ENCODE results near the gene LRRC8E.

LRRC8E gene

DNA sequence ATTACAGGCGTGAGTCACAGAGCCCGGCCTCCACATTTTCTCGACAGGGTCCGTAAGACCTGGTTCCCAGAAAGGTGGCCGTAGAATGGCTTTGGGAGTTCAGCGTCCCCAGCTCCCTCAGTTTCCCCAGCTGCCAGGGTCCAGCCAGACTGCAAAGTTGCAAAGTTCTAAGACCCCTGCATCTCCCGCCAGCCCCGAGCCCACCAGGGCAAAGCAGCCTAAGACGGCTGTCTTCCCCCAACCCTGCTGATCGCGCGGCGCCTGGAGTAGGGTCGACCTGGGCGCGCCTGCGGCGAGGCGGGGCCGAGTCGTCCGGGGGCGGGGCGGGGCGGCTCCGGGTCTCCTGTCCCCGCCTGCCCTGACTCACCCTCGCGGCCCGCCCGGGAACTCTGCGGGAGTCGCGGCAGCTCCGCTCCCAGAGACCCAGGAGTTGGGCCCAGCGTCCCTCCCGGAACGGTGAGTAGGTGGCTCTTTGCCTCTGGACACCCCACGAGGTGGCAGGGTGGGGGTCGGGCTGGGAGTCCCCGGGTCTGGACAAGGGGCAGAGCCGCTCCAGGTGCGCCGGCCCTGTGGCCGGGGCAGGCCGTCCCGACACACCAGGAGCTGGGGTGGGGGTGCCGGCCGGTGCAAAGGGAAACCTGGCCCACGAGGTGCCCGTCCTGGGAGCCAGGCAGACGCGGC is at the start of gene LRRC8E:
TSS of gene LRRC8E (plus strand) at position 366 of the 681 bp plus-strand sequence. CDS start 7,094 bp downstream, outside the sequence.
- no peak for DNase-seq (ENCODE audit: low read depth, low spot score)

- DNase-seq (ENCODE audit: low read depth, low spot score): no peak
These were observed 48.8 kb upstream of the LRRC8E start for GRCh38 chr19:7839476-7839875.

- DNase-seq (ENCODE audit: low read depth, low spot score): no peak
These were observed 47.7 kb upstream of the LRRC8E start for GRCh38 chr19:7840629-7841028.

DNA sequence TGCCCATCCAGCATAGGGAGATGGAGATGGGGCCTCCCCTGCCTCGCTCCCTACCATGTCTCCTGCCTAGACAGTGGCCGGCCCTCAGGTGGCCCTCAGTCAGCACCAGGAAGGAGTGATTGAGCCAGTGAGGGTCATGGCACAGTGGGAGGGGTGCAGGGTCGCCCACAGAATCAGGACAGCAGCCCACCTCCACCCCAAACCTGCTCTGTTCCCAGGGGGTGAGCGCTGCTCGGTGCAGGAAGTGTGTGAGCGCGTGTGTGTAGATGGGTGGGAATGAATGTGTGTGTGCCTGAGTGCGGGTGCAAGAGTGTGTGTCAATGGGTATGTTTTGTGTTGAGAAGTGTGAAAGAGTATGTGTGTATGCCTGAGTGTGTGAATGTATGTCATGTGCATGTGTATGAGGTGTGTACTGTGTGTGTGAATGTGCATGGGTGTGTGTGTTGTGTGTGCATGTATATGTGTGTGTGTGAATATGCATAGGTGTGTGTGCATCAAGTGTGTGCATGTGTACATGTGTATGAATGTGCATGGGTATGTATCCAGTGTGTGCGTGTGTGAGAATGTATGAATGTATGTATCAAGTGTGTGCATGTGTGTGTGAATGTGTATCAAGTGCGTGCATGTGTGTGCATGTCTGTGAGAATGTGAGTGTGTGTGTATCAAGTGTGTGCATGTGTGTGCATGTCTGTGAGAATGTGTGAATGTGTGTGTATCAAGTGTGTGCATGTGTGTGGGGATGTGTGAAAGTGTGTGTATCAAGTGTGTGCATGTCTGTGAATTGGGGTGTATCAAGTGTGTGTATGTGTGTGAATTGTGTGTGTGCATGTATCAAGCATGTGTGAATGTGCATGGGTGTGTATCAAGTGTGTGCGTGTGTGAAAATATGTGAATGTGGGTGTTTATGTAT is 46.3 kb upstream of the LRRC8E start:
- DNase-seq (ENCODE audit: low read depth, low spot score): no peak

DNA sequence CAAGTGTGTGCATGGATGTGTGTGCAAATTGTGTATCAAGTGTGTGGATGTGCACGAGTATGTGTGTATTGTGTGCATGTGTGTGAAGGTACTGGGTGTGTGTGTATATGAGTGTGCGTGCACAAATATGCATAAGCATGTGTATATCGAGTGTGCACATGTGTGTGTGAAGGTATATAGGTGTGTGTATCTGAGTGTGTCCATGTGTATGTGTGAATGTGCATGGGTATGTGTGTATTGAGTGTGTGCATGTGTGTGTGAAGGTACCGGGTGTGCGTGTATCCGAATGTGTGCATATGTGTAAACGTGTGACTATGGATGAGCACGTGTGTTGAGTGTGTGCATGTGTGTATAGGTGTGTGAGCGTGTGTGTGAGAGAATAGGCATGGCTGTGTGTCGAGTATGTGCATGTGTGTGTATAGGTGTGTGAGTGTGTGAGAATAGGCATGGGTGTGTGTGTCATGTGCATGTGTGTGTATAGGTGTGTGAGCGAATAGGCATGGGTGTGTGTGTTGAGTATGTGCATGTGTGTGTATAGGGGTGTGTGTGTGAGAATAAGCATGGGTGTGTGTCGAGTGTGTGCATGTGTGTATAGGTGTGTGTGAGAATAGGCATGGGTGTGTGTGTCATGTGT is 45.5 kb upstream of the LRRC8E start:
- no peak for DNase-seq (ENCODE audit: low read depth, low spot score)

- no peak for DNase-seq (ENCODE audit: low read depth, low spot score)
These were observed 44.8 kb upstream of the LRRC8E start for GRCh38 chr19:7843521-7843920.

DNA sequence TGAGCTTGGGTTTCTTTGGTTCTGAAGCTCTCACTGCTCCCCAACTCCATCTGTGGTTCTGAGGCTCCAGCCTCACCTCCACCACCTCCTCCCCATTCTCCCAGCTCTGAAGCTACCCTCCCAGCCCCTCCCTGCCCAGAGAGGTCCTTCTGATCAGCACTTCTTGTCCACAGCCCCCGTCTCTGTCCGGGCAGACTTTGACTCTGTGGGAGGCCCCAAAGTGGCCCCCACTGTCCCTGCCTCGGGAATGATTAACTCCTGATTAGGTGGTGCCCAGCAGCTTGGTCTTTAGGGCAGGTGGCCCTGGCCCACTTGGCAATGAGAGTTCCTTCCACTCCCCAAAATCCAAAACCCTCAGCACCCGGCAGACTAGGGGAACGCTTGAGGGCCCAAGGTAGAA is 43.9 kb upstream of the LRRC8E start:
- DNase-seq (ENCODE audit: low read depth, low spot score): no peak

DNA sequence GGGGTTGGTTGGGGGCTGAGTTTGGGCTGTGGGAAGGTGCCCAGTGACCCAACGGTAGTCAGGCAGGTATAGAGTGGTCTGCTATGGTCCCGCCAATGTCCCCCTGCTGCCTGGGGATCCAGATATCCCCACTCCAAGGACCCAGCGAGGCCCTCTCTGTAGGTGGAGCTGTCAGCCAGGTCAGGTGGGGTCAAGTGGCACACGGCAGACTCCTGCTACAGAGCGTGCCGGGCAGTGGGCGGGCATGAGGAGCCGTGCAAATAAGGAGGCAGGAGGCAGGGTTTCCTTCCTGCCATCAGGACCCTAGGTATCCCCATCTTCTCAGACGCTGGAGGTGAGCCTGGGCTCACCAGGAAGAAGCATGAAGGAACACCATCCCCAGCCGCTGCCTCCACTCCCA is 43.4 kb upstream of the LRRC8E start:
- DNase-seq (ENCODE audit: low read depth, low spot score): no peak

GRCh38 chr19:7845390-7846154 is 42.7 kb upstream of the LRRC8E start:
- no peak for DNase-seq (ENCODE audit: low read depth, low spot score)

- DNase-seq (ENCODE audit: low read depth, low spot score): no peak
These were observed 42.1 kb upstream of the LRRC8E start for GRCh38 chr19:7846155-7846646.

DNA sequence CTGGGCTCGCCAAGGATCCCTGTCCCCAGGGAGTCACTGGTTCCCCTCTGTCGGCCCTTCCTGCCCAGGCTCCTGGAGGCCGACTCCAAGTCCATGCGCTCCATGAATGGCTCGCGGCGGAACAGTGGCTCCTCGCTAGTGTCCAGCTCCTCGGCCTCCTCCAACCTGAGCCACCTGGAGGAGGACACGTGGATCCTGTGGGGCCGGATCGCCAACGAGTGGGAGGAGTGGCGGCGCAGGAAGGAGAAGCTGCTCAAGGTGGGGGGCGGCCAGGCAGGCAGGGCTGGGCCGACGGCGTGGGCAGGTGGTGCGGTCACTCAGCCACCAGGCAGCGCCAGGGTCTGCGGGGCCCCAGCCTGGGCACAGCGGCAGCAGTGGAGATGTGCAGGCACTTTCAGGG is 40.6 kb upstream of the LRRC8E start:
- DNase-seq (ENCODE audit: low read depth, low spot score): no peak

DNA sequence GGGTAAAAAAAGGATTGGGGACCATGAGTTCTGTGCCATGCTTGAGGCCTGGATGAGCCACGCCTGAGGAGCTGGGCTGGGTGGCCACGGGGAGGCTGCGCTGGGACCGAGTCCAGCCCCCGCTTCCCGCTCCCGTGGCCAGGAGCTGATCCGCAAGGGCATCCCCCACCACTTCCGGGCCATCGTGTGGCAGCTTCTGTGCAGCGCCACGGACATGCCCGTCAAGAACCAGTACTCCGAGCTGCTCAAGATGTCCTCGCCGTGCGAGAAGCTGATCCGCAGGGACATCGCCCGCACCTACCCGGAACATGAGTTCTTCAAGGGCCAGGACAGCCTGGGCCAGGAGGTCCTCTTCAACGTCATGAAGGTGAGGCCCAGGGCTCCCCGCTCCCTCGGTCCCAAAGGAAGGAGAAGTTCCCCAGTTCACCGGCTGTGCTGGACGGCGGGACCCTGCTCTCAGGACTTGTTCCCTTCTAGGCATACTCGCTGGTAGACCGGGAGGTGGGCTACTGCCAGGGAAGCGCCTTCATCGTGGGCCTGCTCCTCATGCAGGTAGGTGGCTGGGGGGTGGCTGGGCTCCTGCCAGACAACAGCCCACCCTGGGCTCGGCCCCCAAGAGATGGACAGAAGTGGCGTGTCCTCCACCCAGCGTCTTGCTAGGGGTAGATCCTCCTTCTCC is 39.4 kb upstream of the LRRC8E start:
- DNase-seq (ENCODE audit: low read depth, low spot score): no peak

- no peak for DNase-seq (ENCODE audit: low read depth, low spot score)
These were observed 38.7 kb upstream of the LRRC8E start for GRCh38 chr19:7849631-7849999.

- DNase-seq (ENCODE audit: low read depth, low spot score): no peak
These were observed 38.1 kb upstream of the LRRC8E start for GRCh38 chr19:7850000-7850813.

- no peak for DNase-seq (ENCODE audit: low read depth, low spot score)
These were observed 37.2 kb upstream of the LRRC8E start for GRCh38 chr19:7850945-7851622.

DNA sequence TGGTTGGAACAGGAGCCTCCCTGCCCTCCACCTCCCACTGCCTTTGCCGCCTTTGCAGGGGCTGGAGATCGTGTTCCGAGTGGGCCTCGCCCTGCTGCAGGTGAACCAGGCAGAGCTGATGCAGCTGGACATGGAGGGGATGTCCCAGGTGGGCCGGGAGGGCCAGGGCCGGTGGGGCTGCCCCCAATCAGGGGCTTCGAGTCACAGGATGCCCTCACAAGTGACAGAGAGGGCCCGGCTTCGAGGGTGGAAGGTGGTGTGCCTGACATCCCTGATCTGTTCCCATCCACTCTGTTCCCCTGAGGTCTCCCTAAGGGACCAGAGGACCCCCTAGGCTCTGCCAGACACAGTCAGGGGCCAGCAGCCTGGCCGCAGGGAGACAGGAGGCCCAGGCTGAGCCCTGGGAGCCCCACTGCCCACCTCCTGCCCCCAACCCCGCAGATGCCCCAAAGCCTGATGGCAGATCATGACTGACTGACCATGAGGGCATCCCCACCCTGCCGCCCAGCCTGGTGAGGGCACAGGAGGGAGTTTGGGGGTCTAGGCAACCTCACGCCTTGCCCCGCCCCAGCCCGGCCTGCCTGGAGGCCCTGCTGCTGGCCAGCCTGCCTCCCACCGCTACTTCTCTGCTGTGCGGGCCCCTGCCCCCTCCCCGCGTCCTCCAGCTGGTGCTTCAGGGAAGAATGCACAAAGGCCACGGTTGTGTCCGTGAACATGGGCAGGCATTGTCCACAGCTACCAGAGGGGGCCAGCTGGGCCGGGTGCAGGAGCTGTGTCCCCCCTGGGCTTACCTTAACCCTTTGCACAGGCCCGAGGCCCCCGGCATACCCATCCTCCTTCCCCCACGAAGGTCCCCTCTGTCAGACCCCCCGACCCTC is 36.4 kb upstream of the LRRC8E start:
- DNase-seq (ENCODE audit: low read depth, low spot score): no peak

GRCh38 chr19:7852851-7853769 is 35.2 kb upstream of the LRRC8E start:
- DNase-seq (ENCODE audit: low read depth, low spot score): peak; percentile 51

DNA sequence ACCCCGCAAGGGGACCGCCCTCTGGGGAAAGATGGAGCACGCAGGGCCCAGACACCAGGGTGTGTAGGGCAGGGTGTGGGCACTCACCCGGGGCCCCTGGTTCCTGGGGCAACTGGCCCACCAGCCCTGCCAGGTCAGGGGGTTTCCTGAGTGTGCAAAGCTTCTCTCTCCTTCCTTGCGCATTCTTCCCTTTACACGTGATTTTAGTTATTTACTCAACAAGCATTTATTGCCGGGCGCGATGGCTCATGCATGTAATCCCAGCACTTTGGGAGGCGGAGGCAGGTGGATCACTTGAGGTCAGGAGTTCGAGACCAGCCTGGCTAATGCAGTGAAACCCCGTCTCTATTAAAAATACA is 34.6 kb upstream of the LRRC8E start:
- DNase-seq (ENCODE audit: low read depth, low spot score): no peak
